Effector CD8-positive, alpha-beta T cell (primary cell): ENCODE data around the gene ANKRD65.
"Not testable (repeated sequence)": the region's sequence is repeated elsewhere in the genome, so short reads cannot be mapped to it uniquely, and the experiment has no call there.

Experiments
- DNase-seq: peaks from one replicate; lab custom pipeline; 2025; lab: John Stamatoyannopoulos, UW

Gene ANKRD65

DNA sequence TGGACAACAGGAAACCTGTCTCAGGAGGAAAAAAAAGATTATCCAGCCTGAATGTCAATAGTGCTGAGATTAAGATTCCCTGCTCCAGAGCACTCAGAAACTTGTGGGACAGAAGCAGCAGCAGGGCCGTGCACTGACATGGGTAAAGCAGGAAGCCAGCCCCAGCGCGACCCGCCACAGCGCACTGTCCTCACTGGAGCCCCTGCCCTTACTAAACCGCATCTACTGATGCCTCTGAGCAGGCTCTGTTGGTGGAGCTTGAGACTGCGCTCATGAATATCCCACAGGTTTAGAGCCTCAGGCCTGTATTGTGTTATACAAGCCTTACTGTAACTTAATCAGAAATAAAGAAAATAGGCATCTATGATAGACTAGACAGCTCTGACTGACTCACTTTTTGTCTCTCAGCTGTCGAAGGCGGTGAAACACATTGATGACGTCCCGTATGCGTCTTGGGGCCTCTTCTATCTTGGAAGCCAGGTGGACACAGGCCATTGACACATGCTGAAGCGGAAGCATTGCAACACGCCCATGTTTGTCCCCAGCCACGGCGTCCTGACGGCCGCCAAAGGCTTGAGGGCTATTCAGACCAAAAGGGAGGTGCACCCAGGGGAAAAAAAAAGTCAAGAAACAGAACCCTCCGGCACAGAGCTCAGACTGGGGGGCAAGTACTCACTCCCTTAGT is 23.1 kb downstream of the ANKRD65 start:
- DNase-seq: no peak

DNA sequence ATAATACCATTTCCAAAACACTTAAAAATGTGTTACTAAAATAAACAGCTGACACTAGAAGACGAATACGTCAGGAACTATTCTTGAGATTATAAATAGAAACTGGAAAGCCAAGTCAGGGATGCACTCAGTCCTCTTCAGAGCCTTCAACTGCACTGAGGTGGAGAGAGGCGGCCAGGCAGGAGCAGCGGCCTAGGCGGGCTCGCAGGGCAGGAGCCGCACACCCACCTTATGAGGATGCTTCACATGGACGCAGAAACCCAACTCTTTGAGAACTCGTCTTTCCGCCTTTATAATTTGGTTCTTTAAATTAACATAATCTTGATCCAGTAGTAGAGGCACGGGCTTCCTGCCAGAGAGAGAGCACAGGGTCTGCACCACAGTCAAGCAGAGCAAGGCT is 25.9 kb downstream of the ANKRD65 start:
- no peak for DNase-seq

- DNase-seq: no peak
These were observed 27.0 kb downstream of the ANKRD65 start for GRCh38 chr1:1394116-1394515.

DNA sequence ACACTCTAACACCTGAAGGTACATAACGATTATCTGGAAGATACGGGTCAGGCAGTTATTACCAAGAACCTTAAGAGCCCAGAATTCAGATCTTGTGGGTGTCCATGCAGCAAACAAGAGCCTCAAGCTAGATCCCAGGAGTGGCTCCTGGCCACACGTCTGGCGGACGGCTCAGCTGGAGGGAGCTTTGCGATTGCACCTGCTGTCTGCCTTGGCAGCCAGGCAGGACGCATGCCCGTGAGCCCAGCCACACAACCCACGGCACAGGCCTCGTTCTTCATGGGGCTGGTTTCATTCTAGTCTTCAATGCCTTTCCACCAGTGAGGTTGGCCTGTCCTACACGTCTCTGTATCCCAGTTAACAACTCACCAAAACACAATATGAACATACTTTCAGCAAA is 27.6 kb downstream of the ANKRD65 start:
- DNase-seq: no peak

- no peak for DNase-seq
These were observed 28.1 kb downstream of the ANKRD65 start for GRCh38 chr1:1393014-1393413.

- DNase-seq: no peak
These were observed 29.9 kb downstream of the ANKRD65 start for GRCh38 chr1:1391225-1391624.

DNA sequence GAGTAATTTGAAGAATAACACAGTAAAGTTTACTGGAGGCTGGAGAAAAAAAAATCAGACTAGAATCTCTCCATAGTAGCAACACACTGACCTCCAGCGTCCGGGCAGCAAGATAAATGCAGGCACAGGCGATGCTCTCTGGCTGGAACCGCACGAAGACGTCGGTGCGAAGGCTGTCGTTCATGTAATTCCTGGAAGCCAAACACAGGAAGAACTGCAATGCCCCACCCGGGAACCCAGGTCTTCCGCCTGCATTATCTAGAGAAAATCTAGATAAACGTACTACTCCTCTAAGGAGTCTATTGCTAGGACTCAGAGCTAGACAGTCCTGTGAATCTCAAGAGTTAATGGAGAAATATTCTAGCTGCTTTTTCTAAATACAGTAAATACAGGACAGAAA is 30.4 kb downstream of the ANKRD65 start:
- no peak for DNase-seq

DNA sequence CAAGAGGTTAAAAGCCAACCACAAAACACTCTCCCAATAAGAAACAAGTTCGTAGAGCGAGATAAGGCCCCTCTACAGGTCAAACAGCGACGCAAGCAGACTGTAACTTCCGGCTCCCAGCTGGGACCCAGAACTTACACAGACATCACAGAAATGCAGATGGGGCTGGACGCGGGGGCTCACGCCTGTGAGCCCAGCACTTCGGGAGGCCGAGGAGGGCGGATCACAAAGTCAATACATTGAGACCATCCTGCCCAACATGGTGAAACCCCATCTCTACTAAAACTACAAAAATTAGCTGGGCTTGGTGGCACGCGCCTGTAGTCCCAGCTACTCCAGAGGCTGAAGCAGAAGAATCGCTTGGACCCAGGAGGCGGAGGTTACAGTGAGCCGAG is 33.0 kb downstream of the ANKRD65 start:
- DNase-seq: no peak

GRCh38 chr1:1387098-1388077 is 33.7 kb downstream of the ANKRD65 start:
- no peak for DNase-seq

DNA sequence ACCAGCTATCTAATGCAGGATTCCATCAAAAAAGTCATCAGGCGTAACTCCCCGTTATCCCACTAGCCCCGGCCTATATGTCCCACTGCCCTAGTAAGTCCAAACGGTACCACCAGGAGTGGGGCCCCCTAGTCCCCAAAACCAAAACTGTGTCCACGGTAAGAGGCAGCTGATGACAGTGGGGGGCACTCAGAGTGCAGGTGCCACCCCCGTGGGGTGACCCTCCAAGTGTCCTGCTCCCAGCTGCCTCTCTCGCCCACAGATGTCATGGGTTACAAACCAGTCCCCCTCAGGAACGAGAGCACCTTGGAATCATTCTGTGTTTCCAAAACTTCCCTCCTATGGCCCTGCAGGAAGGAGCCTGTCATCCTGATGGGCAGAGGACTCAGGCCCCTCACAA is 35.1 kb downstream of the ANKRD65 start:
- DNase-seq: no peak

- DNase-seq: not testable (repeated sequence)
These were observed 35.7 kb downstream of the ANKRD65 start for GRCh38 chr1:1385339-1385738.

- DNase-seq: no peak
These were observed 39.8 kb downstream of the ANKRD65 start for GRCh38 chr1:1381294-1381693.

- no peak for DNase-seq
These were observed 40.2 kb downstream of the ANKRD65 start for GRCh38 chr1:1380860-1381259.

DNA sequence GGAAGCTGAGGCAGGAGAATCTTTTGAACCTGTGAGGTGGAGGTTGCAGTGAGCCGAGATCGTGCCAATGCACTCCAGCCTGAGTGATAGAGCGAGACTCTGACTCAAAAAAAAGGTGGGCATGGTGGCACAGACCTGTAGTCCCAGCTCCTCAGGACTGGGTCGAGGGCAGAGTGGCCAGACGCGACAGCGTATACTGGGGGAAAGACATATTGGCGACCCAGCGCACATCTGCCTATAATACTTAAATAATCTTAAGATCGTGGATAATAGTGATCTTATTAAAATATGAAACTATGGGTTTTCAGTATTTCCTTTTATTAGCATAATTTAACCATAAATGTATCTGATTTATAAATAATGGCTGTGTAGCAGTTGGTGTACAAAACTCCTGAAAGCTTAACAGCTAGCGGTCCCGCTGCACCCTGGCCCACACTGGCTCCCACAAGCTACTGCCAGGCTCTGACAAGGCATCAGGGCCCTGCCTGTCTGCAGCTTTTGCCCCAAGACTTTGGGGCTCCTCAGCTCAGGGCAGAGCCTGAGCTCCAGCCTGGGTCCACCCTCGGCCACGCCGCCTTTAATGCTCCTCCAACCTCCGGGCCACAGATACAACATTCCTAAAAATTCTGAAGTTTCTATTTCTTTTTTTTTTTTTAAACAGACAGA is 43.4 kb downstream of the ANKRD65 start:
- no peak for DNase-seq

DNA sequence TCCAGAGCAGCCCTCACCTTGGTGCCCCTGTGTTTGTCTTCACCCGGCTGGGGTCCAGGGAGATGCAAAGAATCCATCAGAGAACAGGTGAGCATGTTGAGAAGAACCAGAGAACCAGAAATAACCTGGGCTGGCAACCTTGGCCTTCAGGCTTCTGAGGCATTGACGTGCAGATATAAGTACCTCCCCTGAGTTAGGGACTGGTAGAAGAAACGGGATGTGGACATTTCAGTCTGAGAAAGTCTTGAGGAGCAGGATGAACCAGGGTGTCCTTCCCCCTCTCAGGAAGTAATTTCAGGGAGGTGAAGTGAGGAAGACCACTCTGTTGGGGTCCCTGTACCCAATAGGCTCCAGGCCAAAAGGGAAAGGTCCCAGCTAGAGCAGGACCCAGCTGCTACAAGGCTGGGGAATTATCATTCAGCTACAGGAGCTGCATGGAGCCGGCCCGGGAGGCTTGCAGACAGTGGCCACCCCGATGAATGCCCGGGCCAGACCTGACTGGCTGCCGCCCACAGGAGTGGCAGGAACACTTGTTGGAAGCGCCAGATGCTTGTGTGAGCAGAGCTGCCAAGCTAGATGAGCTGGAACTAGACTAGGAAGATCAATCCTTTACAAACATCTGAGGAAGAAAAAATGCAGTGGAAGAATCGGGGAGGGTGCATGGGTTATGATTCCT is 44.4 kb downstream of the ANKRD65 start:
- no peak for DNase-seq

DNA sequence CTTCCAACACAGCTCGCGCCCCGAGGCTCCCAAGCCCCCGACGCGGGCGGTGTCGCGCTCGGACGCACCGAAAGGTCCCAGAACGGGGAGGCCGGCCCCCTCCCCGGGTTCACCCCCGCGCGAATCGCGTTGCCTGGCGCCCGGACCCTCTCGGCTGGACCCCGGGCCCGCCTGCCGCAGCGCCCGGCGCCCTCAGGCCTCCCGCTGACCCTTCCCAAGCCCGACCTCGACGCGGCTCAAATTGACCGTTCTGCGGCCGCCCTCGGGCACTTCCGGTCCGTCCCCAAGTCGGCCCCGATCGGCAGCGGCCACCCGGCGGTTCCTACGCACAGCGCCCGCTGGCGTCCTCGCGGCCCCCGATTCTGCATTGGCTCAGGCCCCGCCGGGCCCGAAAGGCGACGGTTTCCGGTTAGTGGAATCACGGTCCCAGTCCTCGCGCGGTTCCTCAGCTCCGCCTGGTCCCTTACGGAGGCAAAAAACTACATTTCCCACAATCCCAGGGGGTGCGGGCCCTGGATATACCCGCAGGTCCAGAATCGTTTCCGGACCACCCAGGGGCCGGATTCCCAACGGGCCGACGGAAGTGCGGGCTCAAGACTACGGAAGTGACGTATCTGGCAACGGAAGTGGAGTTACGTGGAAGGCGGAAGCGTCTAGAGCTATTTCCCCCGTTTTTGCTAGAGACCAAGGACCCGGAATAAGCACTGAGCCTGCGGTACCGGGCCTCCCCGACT is 46.0 kb downstream of the ANKRD65 start, which contains the start of gene AURKAIP1:
TSS of gene AURKAIP1 (minus strand) at position 279 of the 734 bp plus-strand sequence. CDS start 451 bp downstream, outside the sequence.
- peak; percentile 90 for DNase-seq

- DNase-seq: no peak
These were observed 46.5 kb downstream of the ANKRD65 start for GRCh38 chr1:1374589-1374928.

DNA sequence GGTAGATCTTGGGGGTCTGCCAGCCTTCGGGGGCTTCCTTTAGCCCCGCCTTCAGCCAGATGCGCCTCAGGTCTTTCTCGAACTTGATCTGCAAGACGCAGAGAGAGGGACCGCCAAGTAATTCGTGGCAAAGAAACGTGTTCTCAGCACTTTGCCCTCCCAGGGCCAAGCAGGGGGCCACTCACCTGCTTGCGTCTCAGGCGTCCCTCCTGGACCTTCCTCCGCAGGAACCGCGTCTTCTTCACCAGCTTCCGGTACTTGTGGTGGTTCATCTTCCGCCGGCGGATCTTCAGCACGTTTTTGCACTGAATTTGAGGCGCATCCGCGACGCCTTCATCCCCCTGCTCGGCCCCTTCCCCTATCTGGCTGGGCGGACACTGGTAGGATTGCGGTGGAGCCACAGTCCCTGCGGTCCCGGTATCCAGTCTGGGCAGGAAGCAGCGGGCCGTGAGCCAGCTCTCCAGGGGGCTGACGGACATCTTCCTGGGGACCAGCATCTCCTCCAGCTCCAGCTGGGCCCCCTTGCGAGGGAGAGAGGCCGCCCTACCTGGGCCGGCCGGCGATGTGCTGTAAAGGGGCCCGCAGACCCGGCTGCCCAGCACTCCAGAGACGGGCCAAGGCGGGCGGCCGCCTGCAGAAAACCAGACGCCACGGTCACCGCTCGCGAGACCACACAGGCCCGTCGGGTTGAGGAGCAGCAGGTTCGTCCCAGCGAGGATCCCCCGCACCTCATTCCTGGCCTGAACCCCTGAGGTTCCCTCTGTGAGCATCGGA is 47.1 kb downstream of the ANKRD65 start:
- no peak for DNase-seq

DNA sequence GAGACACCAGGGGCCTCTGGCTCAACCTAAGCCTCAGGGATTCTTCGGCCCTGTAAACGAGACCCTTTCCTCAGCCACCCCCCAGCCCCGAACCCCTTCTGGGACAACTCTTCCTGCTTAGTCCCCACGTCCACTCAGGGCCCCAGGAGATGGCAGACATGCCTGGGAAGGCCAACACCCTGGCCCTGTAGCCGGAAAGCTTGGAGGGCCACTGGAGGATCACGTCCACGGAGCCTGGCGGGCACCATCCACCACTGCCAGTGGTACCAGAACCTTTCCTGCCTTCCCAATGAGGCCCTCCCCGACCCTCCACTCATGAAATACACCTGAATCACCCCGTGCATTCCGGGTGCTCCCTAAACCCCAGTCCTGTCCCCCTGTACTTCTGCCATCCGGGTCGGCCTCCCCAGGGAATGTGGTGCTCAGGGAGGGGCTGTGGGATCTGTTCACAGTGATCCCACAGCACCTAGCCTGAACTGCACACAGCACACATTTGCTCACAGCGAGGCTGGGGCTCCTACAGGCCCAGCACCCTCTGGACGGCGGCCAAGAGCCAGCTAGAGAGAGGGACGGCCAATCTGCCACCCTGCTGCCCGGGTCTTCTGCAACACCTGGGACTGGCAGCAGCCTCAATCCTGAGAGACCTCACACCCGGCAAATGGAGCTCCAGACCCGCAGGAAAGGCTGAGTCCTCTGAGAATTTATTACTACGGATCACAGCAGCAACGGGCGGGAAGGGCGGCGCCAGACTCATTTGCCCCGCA is 47.8 kb downstream of the ANKRD65 start:
- no peak for DNase-seq
